Neutrophil (primary cell): ENCODE measurements around the gene ARFIP1.

ENCODE experiments used
- H3K27ac ChIP-seq: fragments of 200-600 bp; sonication (generic); 2 replicates; pipeline ENCODE4 v1.5.1; 2016; ENCODE audit warnings: mild to moderate bottlenecking, moderate library complexity
- H3K27me3 ChIP-seq: fragments of 200-600 bp; sonication (generic); 2 replicates; pipeline ENCODE4 v1.6.0; 2016; ENCODE audit warnings: mild to moderate bottlenecking
- H3K36me3 ChIP-seq: fragments of 200-600 bp; sonication (generic); 2 replicates; pipeline ENCODE4 v1.5.1; 2017
- H3K4me1 ChIP-seq, 2 experiments: fragments of 200-600 bp in 1 of 2; sonication (generic) in 1 of 2; 1 replicate in 1 of 2; 2 replicates in 1 of 2; pipeline versions ENCODE4 v1.5.1 to v1.6.1; 2013 to 2016; ENCODE audit warnings: low read depth in 1 of 2, low read length in 1 of 2, mild to moderate bottlenecking in 1 of 2, moderate library complexity in 1 of 2; ENCODE audit not compliant: control insufficient read depth in 1 of 2, insufficient read depth in 1 of 2
- H3K4me3 ChIP-seq, 2 experiments: fragments of 200-600 bp in 1 of 2; sonication (generic) in 1 of 2; 1 replicate in 1 of 2; 2 replicates in 1 of 2; pipeline ENCODE4 v1.5.1; 2013 to 2016; ENCODE audit warnings: low read depth in 1 of 2, low read length in 1 of 2, mild to moderate bottlenecking in 1 of 2, moderate library complexity in 1 of 2
- H3K9me3 ChIP-seq: fragments of 200-600 bp; sonication (generic); 2 replicates; pipeline ENCODE4 v1.5.1; 2016
- TF ChIP-seq, protein P1 (sequence below): fragments of 200-600 bp; sonication (generic); IDR thresholded peaks from 2 replicates; pipeline ENCODE4 v1.5.1; 2016; ENCODE audit warnings: antibody characterized with exemption

ARFIP1 gene

GRCh38 chr4:152771741-152772533 is 7.8 kb upstream of the ARFIP1 start:
- Histone ChIP-seq H3K36me3 (no peaks in the 10 kb centered on the region), H3K27ac (no peak overlapping the region), H3K4me1 (no peaks in the 10 kb centered on the region), H3K27me3 (peaks cover 29% of the 10 kb centered on the region), H3K4me3 (no peak overlapping the region), H3K9me3 (no peaks in the 10 kb centered on the region)
- TF ChIP-seq, protein P1, sequence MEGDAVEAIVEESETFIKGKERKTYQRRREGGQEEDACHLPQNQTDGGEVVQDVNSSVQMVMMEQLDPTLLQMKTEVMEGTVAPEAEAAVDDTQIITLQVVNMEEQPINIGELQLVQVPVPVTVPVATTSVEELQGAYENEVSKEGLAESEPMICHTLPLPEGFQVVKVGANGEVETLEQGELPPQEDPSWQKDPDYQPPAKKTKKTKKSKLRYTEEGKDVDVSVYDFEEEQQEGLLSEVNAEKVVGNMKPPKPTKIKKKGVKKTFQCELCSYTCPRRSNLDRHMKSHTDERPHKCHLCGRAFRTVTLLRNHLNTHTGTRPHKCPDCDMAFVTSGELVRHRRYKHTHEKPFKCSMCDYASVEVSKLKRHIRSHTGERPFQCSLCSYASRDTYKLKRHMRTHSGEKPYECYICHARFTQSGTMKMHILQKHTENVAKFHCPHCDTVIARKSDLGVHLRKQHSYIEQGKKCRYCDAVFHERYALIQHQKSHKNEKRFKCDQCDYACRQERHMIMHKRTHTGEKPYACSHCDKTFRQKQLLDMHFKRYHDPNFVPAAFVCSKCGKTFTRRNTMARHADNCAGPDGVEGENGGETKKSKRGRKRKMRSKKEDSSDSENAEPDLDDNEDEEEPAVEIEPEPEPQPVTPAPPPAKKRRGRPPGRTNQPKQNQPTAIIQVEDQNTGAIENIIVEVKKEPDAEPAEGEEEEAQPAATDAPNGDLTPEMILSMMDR, result no peak

DNA sequence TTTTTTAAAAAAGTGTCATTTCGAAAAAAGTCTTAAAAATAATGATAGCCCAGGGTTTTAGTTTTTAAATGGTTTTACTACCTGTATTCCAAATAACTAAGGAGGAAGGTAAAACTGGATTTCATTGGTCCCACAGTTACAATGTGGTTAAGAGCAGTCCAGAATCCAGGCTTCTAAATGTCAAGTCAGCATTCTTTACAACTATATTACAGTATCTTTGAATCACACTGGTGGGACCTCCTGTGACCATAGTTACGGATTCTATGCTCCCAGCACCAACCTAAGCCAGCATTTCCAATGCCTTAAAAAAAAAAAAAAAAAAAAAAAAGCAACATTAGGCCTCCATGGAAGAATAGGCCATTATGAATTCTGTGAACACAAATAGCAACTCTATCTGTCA is 6.4 kb upstream of the ARFIP1 start:
- Histone ChIP-seq H3K27ac (no peak overlapping the region), H3K36me3 (no peaks in the 10 kb centered on the region), H3K9me3 (no peaks in the 10 kb centered on the region), H3K27me3 (peaks cover 41% of the 10 kb centered on the region), H3K4me3 (no peak overlapping the region), H3K4me1 (peaks cover 5 to 9% of the 10 kb centered on the region in 2 experiments)
- TF ChIP-seq, protein P1, result no peak

GRCh38 chr4:152773953-152774352 is 5.8 kb upstream of the ARFIP1 start:
- peaks cover 11 to 15% of the 10 kb centered on the region in 2 experiments for H3K4me1 ChIP-seq
- TF ChIP-seq, protein P1, result no peak
- H3K36me3 ChIP-seq, result no peaks in the 10 kb centered on the region
- no peak overlapping the region for H3K4me3 ChIP-seq
- H3K27ac ChIP-seq, result no peak overlapping the region
- H3K27me3 ChIP-seq, result peaks cover 46% of the 10 kb centered on the region
- no peaks in the 10 kb centered on the region for H3K9me3 ChIP-seq

GRCh38 chr4:152776352-152776751 is 3.4 kb upstream of the ARFIP1 start:
- Histone ChIP-seq H3K27ac (no peak overlapping the region), H3K4me3 (no peak overlapping the region), H3K27me3 (peaks cover 38% of the 10 kb centered on the region), H3K4me1 (peaks cover 29 to 34% of the 10 kb centered on the region in 2 experiments), H3K9me3 (no peaks in the 10 kb centered on the region), H3K36me3 (no peaks in the 10 kb centered on the region)
- TF ChIP-seq, protein P1, result no peak

DNA sequence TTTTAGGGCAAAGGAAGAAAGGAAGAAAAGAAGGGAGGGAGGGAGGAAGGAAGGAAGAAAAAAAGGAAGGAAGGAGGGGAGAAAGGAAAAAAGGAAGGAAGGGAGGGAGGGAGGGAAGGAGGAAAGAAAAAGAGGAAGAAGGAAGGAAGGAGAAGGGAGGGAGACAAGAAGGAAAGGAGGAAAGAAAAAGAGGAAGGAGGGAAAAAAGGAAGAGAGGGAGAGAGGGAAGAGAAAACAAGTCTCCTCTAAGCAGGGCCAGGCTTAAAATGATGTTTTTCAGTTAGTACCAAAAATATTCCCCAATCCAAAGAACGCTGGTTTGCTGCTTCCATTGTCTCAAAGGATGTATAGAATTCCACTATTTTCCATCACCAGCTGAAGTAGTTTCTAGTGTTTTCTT is 2.3 kb upstream of the ARFIP1 start:
- TF ChIP-seq, protein P1, result no peak
- Histone ChIP-seq H3K27me3 (peaks cover 38% of the 10 kb centered on the region), H3K9me3 (no peaks in the 10 kb centered on the region), H3K4me3 (peak overlapping the region in 1 of 2 experiments; percentile 16), H3K36me3 (no peaks in the 10 kb centered on the region), H3K27ac (peak overlapping the region; percentile 11), H3K4me1 (peaks cover 40 to 45% of the 10 kb centered on the region in 2 experiments)
